SK-N-SH treated with all-trans-retinoic acid at 6 μM for 48 hours (cell line): ENCODE data around the gene FCGR3B.
"Not testable (repeated sequence)": the region's sequence is repeated elsewhere in the genome, so short reads cannot be mapped to it uniquely, and the experiment has no call there.

ENCODE experiments used
- CSRNP3 ChIP-seq: fragments of 250-450 bp; sonication (Bioruptor Pico); IDR thresholded peaks from 2 replicates; pipeline ENCODE4 v1.5.1; 2021; ENCODE audit warnings: mild to moderate bottlenecking, moderate library complexity
- GLIS3 ChIP-seq: fragments of 250-450 bp; sonication (Bioruptor Pico); IDR thresholded peaks from 2 replicates; pipeline ENCODE4 v1.5.0; 2020; ENCODE audit warnings: mild to moderate bottlenecking, moderate library complexity
- PATZ1 ChIP-seq: fragments of 250-450 bp; sonication (Bioruptor Pico); IDR thresholded peaks from 2 replicates; pipeline ENCODE4 v1.8.0; 2020; ENCODE audit warnings: mild to moderate bottlenecking, moderate library complexity, borderline replicate concordance
- RARB ChIP-seq: fragments of 250-450 bp; sonication (Bioruptor Pico); IDR thresholded peaks from 2 replicates; pipeline ENCODE4 v1.8.0; 2021; ENCODE audit warnings: mild to moderate bottlenecking, moderate library complexity
- TOX ChIP-seq: fragments of 250-450 bp; sonication (Bioruptor Pico); IDR thresholded peaks from 2 replicates; pipeline ENCODE4 v1.8.0; 2021; ENCODE audit warnings: mild to moderate bottlenecking, moderate library complexity, borderline replicate concordance
- ZFP30 ChIP-seq: fragments of 450-650 bp; formaldehyde crosslinking; IDR thresholded peaks from 2 replicates; pipeline ENCODE4 v1.5.0; 2022; ENCODE audit warnings: mild to moderate bottlenecking, moderate library complexity
- ZNF565 ChIP-seq: fragments of 450-650 bp; formaldehyde crosslinking; conservative IDR thresholded peaks from 2 replicates; pipeline ENCODE4 v1.5.0; 2020; ENCODE audit warnings: low read depth, mild to moderate bottlenecking, moderate library complexity
- ZNF8 ChIP-seq: fragments of 450-650 bp; formaldehyde crosslinking; IDR thresholded peaks from 2 replicates; pipeline ENCODE4 v1.5.0; 2020; ENCODE audit warnings: mild to moderate bottlenecking, moderate library complexity

- TF ChIP-seq ZFP30; ZNF8; TOX; RARB (CRISPR knock-in tag); CSRNP3 (CRISPR knock-in tag); ZNF565 (CRISPR knock-in tag); PATZ1 (CRISPR knock-in tag); GLIS3 (CRISPR knock-in tag): not testable (repeated sequence)
Measured at GRCh38 chr1:161606541-161607336, 24.2 kb downstream of the FCGR3B start.
